ENCODE data around the gene TDRD7.
"Not testable (repeated sequence)": the region's sequence is repeated elsewhere in the genome, so short reads cannot be mapped to it uniquely, and the experiment has no call there.

Gene TDRD7

GRCh38 chr9:97479496-97480159, 67.7 kb downstream of the TDRD7 start:
- H3K9me3 ChIP-seq (ENCODE audit: control insufficient read depth, insufficient read depth, low read length), result no peaks in the 10 kb centered on the region
- H3K27me3 ChIP-seq (ENCODE audit: control insufficient read depth, insufficient read depth, low read length), result no peaks in the 10 kb centered on the region
- H3K9ac ChIP-seq (ENCODE audit: low read depth, low read length), result no peak overlapping the region
- no peaks in the 10 kb centered on the region; the same call in 1 of the 2 replicates for H3K4me1 ChIP-seq (ENCODE audit: control insufficient read depth, insufficient read depth, low read length)
- H3K27ac ChIP-seq (ENCODE audit: low read depth, low read length), result no peak overlapping the region
- no peak overlapping the region for H3K4me3 ChIP-seq (ENCODE audit: low read depth, low read length)
- no peaks in the 10 kb centered on the region for H3K36me3 ChIP-seq (ENCODE audit: control insufficient read depth, insufficient read depth, low read length)

- H3K9me3 ChIP-seq (ENCODE audit: control insufficient read depth, insufficient read depth, low read length), result no peaks in the 10 kb centered on the region
- H3K27ac ChIP-seq (ENCODE audit: low read depth, low read length), result no peak overlapping the region
- no peak overlapping the region for H3K4me3 ChIP-seq (ENCODE audit: low read depth, low read length)
- H3K27me3 ChIP-seq (ENCODE audit: control insufficient read depth, insufficient read depth, low read length), result no peaks in the 10 kb centered on the region
- no peaks in the 10 kb centered on the region; the same call in 1 of the 2 replicates for H3K4me1 ChIP-seq (ENCODE audit: control insufficient read depth, insufficient read depth, low read length)
- no peaks in the 10 kb centered on the region for H3K36me3 ChIP-seq (ENCODE audit: control insufficient read depth, insufficient read depth, low read length)
- H3K9ac ChIP-seq (ENCODE audit: low read depth, low read length), result no peak overlapping the region
These were observed 68.3 kb downstream of the TDRD7 start for GRCh38 chr9:97480174-97480573.

- H3K36me3 ChIP-seq (ENCODE audit: control insufficient read depth, insufficient read depth, low read length), result no peaks in the 10 kb centered on the region
- H3K9ac ChIP-seq (ENCODE audit: low read depth, low read length), result no peak overlapping the region
- H3K4me3 ChIP-seq (ENCODE audit: low read depth, low read length), result no peak overlapping the region
- no peaks in the 10 kb centered on the region; the same call in 1 of the 2 replicates for H3K4me1 ChIP-seq (ENCODE audit: control insufficient read depth, insufficient read depth, low read length)
- no peak overlapping the region for H3K27ac ChIP-seq (ENCODE audit: low read depth, low read length)
- H3K9me3 ChIP-seq (ENCODE audit: control insufficient read depth, insufficient read depth, low read length), result no peaks in the 10 kb centered on the region
- H3K27me3 ChIP-seq (ENCODE audit: control insufficient read depth, insufficient read depth, low read length), result no peaks in the 10 kb centered on the region
These were observed 68.9 kb downstream of the TDRD7 start for GRCh38 chr9:97480749-97481148.

- Histone ChIP-seq H3K4me1 (ENCODE audit: control insufficient read depth, insufficient read depth, low read length) (no peaks in the 10 kb centered on the region; the same call in 1 of the 2 replicates), H3K4me3 (ENCODE audit: low read depth, low read length) (no peak overlapping the region), H3K9ac (ENCODE audit: low read depth, low read length) (no peak overlapping the region), H3K27ac (ENCODE audit: low read depth, low read length) (no peak overlapping the region), H3K36me3 (ENCODE audit: control insufficient read depth, insufficient read depth, low read length) (no peaks in the 10 kb centered on the region), H3K9me3 (ENCODE audit: control insufficient read depth, insufficient read depth, low read length) (no peaks in the 10 kb centered on the region), H3K27me3 (ENCODE audit: control insufficient read depth, insufficient read depth, low read length) (no peaks in the 10 kb centered on the region)
These were observed 72.2 kb downstream of the TDRD7 start for GRCh38 chr9:97484134-97484533.

GRCh38 chr9:97487107-97487506, 75.2 kb downstream of the TDRD7 start:
- Histone ChIP-seq H3K27ac (ENCODE audit: low read depth, low read length) (no peak overlapping the region), H3K9ac (ENCODE audit: low read depth, low read length) (no peak overlapping the region), H3K4me1 (ENCODE audit: control insufficient read depth, insufficient read depth, low read length) (no peaks in the 10 kb centered on the region)

GRCh38 chr9:97487861-97488260, 76.0 kb downstream of the TDRD7 start:
- H3K9ac ChIP-seq (ENCODE audit: low read depth, low read length), result no peak overlapping the region
- no peaks in the 10 kb centered on the region for H3K4me1 ChIP-seq (ENCODE audit: control insufficient read depth, insufficient read depth, low read length)
- no peaks in the 10 kb centered on the region for H3K9me3 ChIP-seq (ENCODE audit: control insufficient read depth, insufficient read depth, low read length)
- no peak overlapping the region for H3K27ac ChIP-seq (ENCODE audit: low read depth, low read length)
- H3K27me3 ChIP-seq (ENCODE audit: control insufficient read depth, insufficient read depth, low read length), result no peaks in the 10 kb centered on the region
- H3K4me3 ChIP-seq (ENCODE audit: low read depth, low read length), result no peak overlapping the region
- H3K36me3 ChIP-seq (ENCODE audit: control insufficient read depth, insufficient read depth, low read length), result no peaks in the 10 kb centered on the region

More at GRCh38 chr9:97487107-97487506, 75.2 kb downstream of the TDRD7 start:
- Histone ChIP-seq H3K36me3 (ENCODE audit: control insufficient read depth, insufficient read depth, low read length) (no peaks in the 10 kb centered on the region), H3K4me3 (ENCODE audit: low read depth, low read length) (no peak overlapping the region), H3K27me3 (ENCODE audit: control insufficient read depth, insufficient read depth, low read length) (no peaks in the 10 kb centered on the region), H3K9me3 (ENCODE audit: control insufficient read depth, insufficient read depth, low read length) (no peaks in the 10 kb centered on the region)

GRCh38 chr9:97491216-97491999, 79.5 kb downstream of the TDRD7 start:
- H3K4me1 ChIP-seq (ENCODE audit: control insufficient read depth, insufficient read depth, low read length), result no peaks in the 10 kb centered on the region
- no peaks in the 10 kb centered on the region for H3K36me3 ChIP-seq (ENCODE audit: control insufficient read depth, insufficient read depth, low read length)
- H3K9me3 ChIP-seq (ENCODE audit: control insufficient read depth, insufficient read depth, low read length), result no peaks in the 10 kb centered on the region
- H3K9ac ChIP-seq (ENCODE audit: low read depth, low read length), result no peak overlapping the region
- no peak overlapping the region for H3K27ac ChIP-seq (ENCODE audit: low read depth, low read length)
- no peak overlapping the region for H3K4me3 ChIP-seq (ENCODE audit: low read depth, low read length)
- no peaks in the 10 kb centered on the region for H3K27me3 ChIP-seq (ENCODE audit: control insufficient read depth, insufficient read depth, low read length)

GRCh38 chr9:97497558-97498375, 85.9 kb downstream of the TDRD7 start:
- not testable (repeated sequence) for H3K4me1 ChIP-seq (ENCODE audit: control insufficient read depth, insufficient read depth, low read length); H3K36me3 ChIP-seq (ENCODE audit: control insufficient read depth, insufficient read depth, low read length); H3K27ac ChIP-seq (ENCODE audit: low read depth, low read length); H3K9ac ChIP-seq (ENCODE audit: low read depth, low read length); H3K9me3 ChIP-seq (ENCODE audit: control insufficient read depth, insufficient read depth, low read length); H3K4me3 ChIP-seq (ENCODE audit: low read depth, low read length)
- H3K27me3 ChIP-seq (ENCODE audit: control insufficient read depth, insufficient read depth, low read length), result peaks cover 37% of the 10 kb centered on the region

- not testable (repeated sequence) for H3K9me3 ChIP-seq (ENCODE audit: control insufficient read depth, insufficient read depth, low read length); H3K4me1 ChIP-seq (ENCODE audit: control insufficient read depth, insufficient read depth, low read length); H3K36me3 ChIP-seq (ENCODE audit: control insufficient read depth, insufficient read depth, low read length); H3K27ac ChIP-seq (ENCODE audit: low read depth, low read length); H3K9ac ChIP-seq (ENCODE audit: low read depth, low read length); H3K4me3 ChIP-seq (ENCODE audit: low read depth, low read length)
- peaks cover 48% of the 10 kb centered on the region for H3K27me3 ChIP-seq (ENCODE audit: control insufficient read depth, insufficient read depth, low read length)
These were observed 87.0 kb downstream of the TDRD7 start for GRCh38 chr9:97498846-97499245.

- peaks cover 62% of the 10 kb centered on the region for H3K27me3 ChIP-seq (ENCODE audit: control insufficient read depth, insufficient read depth, low read length)
- H3K4me3 ChIP-seq (ENCODE audit: low read depth, low read length), result no peak overlapping the region
- H3K27ac ChIP-seq (ENCODE audit: low read depth, low read length), result no peak overlapping the region
- H3K36me3 ChIP-seq (ENCODE audit: control insufficient read depth, insufficient read depth, low read length), result no peaks in the 10 kb centered on the region
- H3K9ac ChIP-seq (ENCODE audit: low read depth, low read length), result no peak overlapping the region
- H3K4me1 ChIP-seq (ENCODE audit: control insufficient read depth, insufficient read depth, low read length), result peaks cover 6% of the 10 kb centered on the region; the same call in 1 of the 2 replicates
- H3K9me3 ChIP-seq (ENCODE audit: control insufficient read depth, insufficient read depth, low read length), result no peaks in the 10 kb centered on the region
These were observed 88.4 kb downstream of the TDRD7 start for GRCh38 chr9:97500263-97500662.
